Dermis blood vessel endothelial cell (primary cell): ENCODE results near the gene CCDC127. TPM values are rescaled to one million over a fixed set of nuclear protein-coding genes. Genes with fewer than 3 reads are reported as not detected.
"Not testable (repeated sequence)": the region's sequence is repeated elsewhere in the genome, so short reads cannot be mapped to it uniquely, and the experiment has no call there.

Experiments used
- DNase-seq: peaks from one replicate; pipeline ENCODE4 v3.0.0; 2010
- total RNA-seq: library from RNA; depleted of rRNA; stranded (reverse); fragments of >200 nt; gene quantifications from 2 replicates; pipeline ENCODE4 v1.2.3, GENCODE V29; 2014

Gene CCDC127
- 5.6 and 6.7 TPM in 2 replicates for total RNA-seq

GRCh38 chr5:217494-218456 lies at the start of gene CCDC127, which contains the start of gene SDHA:
TSS of gene CCDC127 (minus strand) at chr5:218153. CDS start at chr5:216849, 1,304 bp downstream.
TSS of gene SDHA (plus strand) at chr5:218320. CDS start at chr5:218356, 36 bp downstream.
- peak; percentile 96 for DNase-seq

GRCh38 chr5:267716-268115 lies 49.8 kb upstream of the CCDC127 start:
- no peak for DNase-seq

- DNase-seq = not testable (repeated sequence)
Observed at GRCh38 chr5:266311-267026, 48.5 kb upstream of the CCDC127 start.

- peak; percentile 25 for DNase-seq
Observed at GRCh38 chr5:264338-264737, 46.4 kb upstream of the CCDC127 start.

GRCh38 chr5:263275-263974 lies 45.5 kb upstream of the CCDC127 start:
- DNase-seq = peak; percentile 93

GRCh38 chr5:257148-257547 lies 39.2 kb upstream of the CCDC127 start:
- DNase-seq = no peak

- DNase-seq = not testable (repeated sequence)
Observed at GRCh38 chr5:256347-256746, 38.4 kb upstream of the CCDC127 start.

- not testable (repeated sequence) for DNase-seq
Observed at GRCh38 chr5:255116-255515, 37.2 kb upstream of the CCDC127 start.

GRCh38 chr5:254322-254721 lies 36.4 kb upstream of the CCDC127 start:
- DNase-seq = not testable (repeated sequence)

GRCh38 chr5:252546-252945 lies 34.6 kb upstream of the CCDC127 start:
- peak; percentile 45 for DNase-seq

- peak; percentile 22 for DNase-seq
Observed at GRCh38 chr5:251975-252374, 34.0 kb upstream of the CCDC127 start.

- DNase-seq = not testable (repeated sequence)
Observed at GRCh38 chr5:251538-251937, 33.6 kb upstream of the CCDC127 start.

- DNase-seq = not testable (repeated sequence)
Observed at GRCh38 chr5:251016-251415, 33.1 kb upstream of the CCDC127 start.

GRCh38 chr5:250396-250795 lies 32.4 kb upstream of the CCDC127 start:
- not testable (repeated sequence) for DNase-seq

GRCh38 chr5:245717-246116 lies 27.8 kb upstream of the CCDC127 start:
- DNase-seq = not testable (repeated sequence)

- peak; percentile 57 for DNase-seq
Observed at GRCh38 chr5:243683-244367, 25.9 kb upstream of the CCDC127 start.

- DNase-seq = not testable (repeated sequence)
Observed at GRCh38 chr5:241045-241669, 23.2 kb upstream of the CCDC127 start.

GRCh38 chr5:240550-240949 lies 22.6 kb upstream of the CCDC127 start:
- not testable (repeated sequence) for DNase-seq

- DNase-seq = not testable (repeated sequence)
Observed at GRCh38 chr5:237931-238330, 20.0 kb upstream of the CCDC127 start.

- not testable (repeated sequence) for DNase-seq
Observed at GRCh38 chr5:235527-235926, 17.6 kb upstream of the CCDC127 start.

GRCh38 chr5:234450-234849 lies 16.5 kb upstream of the CCDC127 start:
- peak; percentile 31 for DNase-seq
